ENCODE measurements around the gene ERAP2. TPM values are rescaled to one million over a fixed set of nuclear protein-coding genes. Genes with fewer than 3 reads are reported as not detected.
"Not testable (repeated sequence)": the region's sequence is repeated elsewhere in the genome, so short reads cannot be mapped to it uniquely, and the experiment has no call there.

ERAP2 gene
- total RNA-seq, 2 donors from 2014 or later = 6.5 to 9.5 TPM

GRCh38 chr5:96922499-96923244 is 46.4 kb downstream of the ERAP2 start:
- DNase-seq (no peak), ATAC-seq (no peak)
- intact Hi-C loops (cut with DNase I) = no loop called here

DNA sequence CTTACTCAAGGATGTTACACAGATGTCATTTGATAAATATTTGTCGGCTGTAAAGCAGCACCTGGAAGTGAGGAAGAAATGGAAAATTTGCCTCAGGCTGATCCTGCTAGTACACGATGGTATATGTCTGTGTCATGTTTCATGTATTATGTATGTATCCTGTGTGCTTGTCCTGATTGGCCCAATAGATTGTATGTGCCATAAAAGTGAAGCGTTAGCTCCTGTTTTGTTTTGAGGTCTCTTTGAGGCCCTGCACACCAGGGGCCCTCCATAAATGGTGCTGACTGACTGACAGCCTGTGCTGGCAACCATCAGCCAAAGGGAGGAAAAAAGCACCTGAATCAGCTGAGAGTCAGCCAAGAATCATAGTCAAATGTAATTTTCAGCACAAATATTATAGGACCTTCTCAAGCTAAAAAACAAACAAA is 47.7 kb downstream of the ERAP2 start:
- no peak for DNase-seq
- peak in 1 of 2 donors; percentile 25 for ATAC-seq
- intact Hi-C loops (cut with DNase I) = no loop called here

DNA sequence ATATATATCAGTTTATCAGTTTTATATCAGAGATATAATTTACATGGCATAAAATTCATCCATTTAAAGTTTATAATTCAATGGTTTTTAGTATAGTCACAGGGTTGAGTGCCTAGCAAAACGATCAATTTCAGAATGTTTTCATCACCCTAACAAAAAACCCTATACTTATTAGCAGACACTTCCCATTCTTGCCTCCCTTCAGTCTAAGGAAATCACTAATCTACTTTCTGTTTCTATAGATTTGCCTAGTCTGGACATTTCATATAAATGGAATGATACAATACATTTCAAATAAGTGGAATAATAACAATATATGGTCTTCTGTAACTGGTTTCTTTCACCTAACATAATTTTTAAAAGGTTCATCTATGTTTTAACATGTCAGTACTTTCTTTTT is 50.0 kb downstream of the ERAP2 start:
- no peak for ATAC-seq
- no peak for DNase-seq
- intact Hi-C loops (cut with DNase I) = no loop called here

DNA sequence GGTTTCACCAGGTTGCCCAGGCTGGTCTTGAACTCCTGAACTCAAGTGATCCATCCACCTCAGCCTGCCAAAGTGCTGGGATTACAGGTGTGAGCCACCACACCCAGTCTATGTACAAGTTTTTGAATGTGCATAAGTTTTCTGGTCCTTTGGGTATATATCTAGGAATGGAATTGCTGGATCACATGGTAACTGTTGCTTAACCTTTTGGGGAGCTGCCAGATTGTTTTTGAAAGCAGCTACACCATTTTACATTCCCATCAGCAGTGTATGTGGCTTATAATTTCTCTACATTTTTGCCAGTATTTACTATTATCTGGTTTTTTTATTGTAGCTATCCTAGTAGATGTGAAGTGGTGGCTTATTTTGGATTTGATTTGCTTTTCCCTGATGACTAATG is 50.7 kb downstream of the ERAP2 start:
- ATAC-seq (no peak), DNase-seq (no peak)
- intact Hi-C loops (cut with DNase I) = no loop called here

DNA sequence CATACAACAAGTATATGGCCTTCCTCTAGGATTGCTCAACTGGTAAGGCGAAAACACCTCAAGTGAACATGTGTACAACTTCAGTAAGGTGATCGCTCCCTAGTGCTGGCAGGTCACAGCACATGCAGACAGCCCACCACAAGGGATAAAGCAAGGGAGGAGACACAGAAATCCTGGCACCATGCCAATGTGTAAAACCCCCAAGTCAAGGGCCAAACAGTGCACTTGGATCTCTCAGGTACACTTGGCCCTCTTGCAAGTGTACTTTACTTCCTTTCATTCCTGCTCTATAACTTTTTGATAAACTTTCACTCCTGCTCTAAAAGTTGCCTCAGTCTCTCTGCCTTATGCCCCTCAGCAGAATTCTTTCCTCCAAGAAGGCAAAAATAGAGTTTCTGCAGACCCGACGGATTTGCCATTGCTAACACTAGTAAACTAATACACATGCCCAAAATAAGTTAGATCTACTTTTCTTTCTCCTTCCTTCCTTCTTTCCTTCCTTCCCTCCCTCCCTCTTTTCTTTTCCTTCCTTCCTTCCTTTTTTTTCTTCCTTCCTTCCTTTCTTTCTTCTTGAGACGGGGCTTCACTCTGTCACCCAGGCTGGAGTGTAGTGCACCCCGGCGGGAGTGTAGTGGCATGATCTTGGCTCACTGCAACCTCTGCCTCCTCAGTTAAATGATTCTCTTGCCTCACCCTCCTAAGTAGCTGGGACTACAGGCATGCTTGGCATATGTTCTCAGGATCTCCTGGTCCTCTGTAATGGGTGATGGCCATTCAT is 52.8 kb downstream of the ERAP2 start:
- no peak for ATAC-seq
- no peak for DNase-seq
- intact Hi-C loops (cut with DNase I) = no loop called here

- intact Hi-C loops (cut with DNase I) = no loop called here
- no peak for ATAC-seq
Observed at GRCh38 chr5:96930058-96930457, 53.8 kb downstream of the ERAP2 start.

DNA sequence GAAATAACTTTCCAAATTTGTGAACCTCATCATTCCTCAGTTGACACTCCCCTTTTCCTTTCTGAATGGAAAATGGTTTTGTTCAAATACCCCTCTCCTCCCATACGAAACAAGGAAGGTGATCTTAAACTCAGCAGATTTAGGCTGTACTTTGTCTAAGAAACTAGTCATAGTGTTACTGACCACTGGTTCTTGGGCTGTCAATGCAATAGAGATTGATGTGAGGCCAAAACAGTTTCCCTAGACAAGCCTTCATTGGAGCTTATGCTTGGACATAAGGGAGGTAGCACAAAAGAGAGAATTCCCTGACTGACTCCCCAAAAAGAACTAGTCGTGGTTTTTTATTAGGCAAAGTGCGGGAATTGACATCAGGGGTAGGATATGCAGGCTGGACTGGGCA is 54.3 kb downstream of the ERAP2 start:
- ATAC-seq (no peak), DNase-seq (no peak)
- intact Hi-C loops (cut with DNase I) = no loop called here

More at GRCh38 chr5:96930058-96930457, 53.8 kb downstream of the ERAP2 start:
- no peak for DNase-seq

DNA sequence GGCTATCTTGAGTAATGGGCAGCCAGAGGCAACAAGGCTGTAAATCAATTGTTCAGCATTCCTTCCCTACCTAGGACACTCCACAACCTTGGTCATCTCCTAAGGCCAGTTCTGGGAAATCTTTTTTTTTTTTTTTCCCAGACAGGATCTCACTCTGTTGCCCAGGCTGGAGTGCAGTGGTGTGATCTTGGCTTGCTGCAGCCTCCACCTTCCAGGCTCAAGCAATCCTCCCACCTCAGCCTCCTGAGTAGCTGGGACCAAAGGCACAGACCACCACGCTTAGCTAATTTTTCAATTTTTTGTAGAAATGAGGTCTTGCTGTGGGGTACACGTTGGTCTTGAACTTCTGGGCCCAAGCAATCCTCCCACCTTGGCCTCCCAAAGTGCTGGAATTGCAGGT is 54.7 kb downstream of the ERAP2 start:
- intact Hi-C loops (cut with DNase I); ATAC-seq; DNase-seq: not testable (repeated sequence)

DNA sequence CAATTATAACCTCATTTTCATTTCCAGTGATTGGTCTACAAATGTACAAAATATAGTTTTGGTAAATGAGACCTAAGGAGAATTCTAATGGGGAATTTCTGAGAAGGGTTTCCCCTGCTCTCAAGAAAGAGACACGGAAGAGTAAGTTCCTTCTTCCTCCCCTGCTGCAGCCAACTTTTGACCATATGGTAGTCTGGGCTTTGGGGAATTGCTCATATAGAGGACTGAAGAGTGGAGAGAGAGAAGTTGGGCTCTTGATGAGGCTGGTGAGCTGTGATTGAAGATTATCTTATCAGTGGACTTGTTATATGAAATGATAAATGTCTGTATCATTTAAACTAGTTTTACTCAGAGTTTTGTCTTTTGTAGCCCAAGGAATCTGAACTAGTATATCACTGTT is 55.3 kb downstream of the ERAP2 start:
- intact Hi-C loops (cut with DNase I) = no loop called here
- DNase-seq = no peak
- no peak for ATAC-seq

DNA sequence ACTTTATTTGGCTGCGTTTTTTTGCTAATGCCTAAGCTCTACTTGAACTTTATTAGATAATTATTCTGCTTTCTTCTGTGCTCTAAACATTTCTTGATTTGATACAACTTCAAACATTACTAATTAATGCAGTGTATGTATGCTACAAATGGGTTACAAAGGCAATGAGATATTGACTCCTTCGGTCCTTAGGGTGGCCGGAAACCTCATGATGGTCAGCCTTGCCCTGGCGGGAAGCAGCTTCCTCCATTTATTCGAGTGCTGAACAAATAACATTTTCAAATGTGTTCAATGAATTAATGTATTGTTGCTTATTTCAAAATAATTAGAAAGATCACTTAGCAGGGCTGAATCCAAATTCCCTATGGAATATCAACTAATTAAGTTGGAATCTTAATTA is 55.7 kb downstream of the ERAP2 start:
- DNase-seq (no peak), ATAC-seq (no peak)
- intact Hi-C loops (cut with DNase I) = no loop called here

DNA sequence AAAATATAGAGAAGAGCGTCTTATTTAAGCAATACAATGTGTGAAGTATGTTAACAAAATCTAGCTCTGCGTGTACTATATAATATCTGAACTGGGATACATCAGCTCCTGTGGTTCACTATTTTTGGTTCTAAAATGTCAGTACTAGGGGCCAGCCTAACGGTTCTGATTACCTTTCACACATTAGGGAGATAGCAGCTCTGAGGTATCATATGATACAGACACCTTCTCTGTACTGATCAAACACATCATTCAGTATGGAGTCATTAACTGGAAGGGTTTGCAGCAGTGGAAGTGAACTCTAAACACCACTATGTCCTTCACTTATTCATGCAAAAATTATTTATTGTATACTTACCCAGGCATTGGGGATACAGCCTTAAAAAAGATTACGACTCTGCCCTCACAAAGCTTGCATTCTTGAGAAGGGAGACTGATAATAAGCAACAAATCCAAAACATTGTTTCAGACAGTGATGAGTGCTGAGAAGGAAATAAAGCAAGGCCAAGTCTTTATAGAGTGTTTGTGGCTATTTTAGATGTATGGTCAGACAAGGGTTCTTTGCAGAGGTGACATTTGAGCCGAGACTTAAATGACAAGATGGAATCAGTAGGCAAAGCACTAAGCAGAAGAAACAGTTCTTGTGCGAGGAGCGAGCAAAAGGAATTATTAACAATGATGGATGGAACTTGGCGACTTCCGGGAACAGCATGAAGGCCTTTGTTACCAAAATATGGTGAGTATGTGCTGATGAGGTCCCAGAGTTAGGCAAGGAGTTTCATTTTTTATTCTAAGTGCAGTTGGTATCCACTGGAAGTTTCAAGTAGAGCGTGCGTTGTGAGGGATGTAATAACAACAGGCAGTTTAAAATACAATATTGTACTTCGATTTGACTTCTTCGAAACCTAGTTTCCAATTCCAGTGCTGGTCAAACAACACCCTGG is 57.7 kb downstream of the ERAP2 start:
- DNase-seq (no peak), ATAC-seq (no peak)
- intact Hi-C loops (cut with DNase I) = no loop called here

- ATAC-seq = peak; percentile 85 to 94
- peak; percentile 92 for DNase-seq
- intact Hi-C loops (cut with DNase I) = loop anchor here in 1 of 2 donors (5.0 kb wide), 1 partner anchor 42 kb away; no protein-coding TSS in a partner anchor
Observed at GRCh38 chr5:96934708-96935558, 58.6 kb downstream of the ERAP2 start.

GRCh38 chr5:96935559-96936430 is 59.5 kb downstream of the ERAP2 start, which contains the start of gene LNPEP:
Gene LNPEP (plus strand): TSS chr5:96936080. CDS start chr5:96936156, 76 bp downstream.
- intact Hi-C loops (cut with DNase I) = loop anchor here in 1 of 2 donors (5.0 kb wide), 1 partner anchor 42 kb away; no protein-coding TSS in a partner anchor
- ATAC-seq (peak; percentile 88 to 94), DNase-seq (peak; percentile 96)

GRCh38 chr5:96936431-96937320 is 60.4 kb downstream of the ERAP2 start:
- intact Hi-C loops (cut with DNase I) = loop anchor here in 1 of 2 donors (5.0 kb wide), 1 partner anchor 41 kb away; no protein-coding TSS in a partner anchor
- peak; percentile 3 to 5 for ATAC-seq
- DNase-seq = peak; percentile 46

GRCh38 chr5:96940586-96940985 is 64.3 kb downstream of the ERAP2 start:
- ATAC-seq (no peak), DNase-seq (no peak)
- intact Hi-C loops (cut with DNase I) = no loop called here

DNA sequence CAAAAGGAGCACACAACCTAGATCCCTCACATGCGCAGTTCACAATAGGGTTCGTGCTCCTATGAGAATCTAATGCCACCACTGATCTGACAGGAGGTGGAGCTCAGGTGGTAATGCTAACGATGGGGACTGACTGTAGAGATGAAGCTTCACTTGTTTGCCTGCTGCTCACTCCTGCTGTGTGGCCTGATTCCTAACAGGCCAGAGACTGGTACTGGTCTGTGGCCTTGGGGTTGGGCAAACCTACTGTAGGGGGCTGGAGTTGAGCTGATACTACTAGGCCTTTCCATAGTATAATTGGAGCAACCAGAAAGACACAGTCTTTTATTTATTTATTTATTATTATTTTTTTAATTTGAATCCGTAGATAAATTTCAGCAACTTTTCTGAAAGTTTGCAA is 64.8 kb downstream of the ERAP2 start:
- DNase-seq (no peak), ATAC-seq (no peak)
- intact Hi-C loops (cut with DNase I) = no loop called here
